Neural cell (in vitro differentiated cells): ENCODE data around the gene ZNF512B. TPM values are rescaled to one million over a fixed set of nuclear protein-coding genes. Genes with fewer than 3 reads are reported as not detected.

Experiments
- H2AFZ ChIP-seq: fragments of 200-600, 300-800 bp; sonication (generic), shearing (Covaris generic); 2 replicates; pipeline ENCODE4 v1.6.0; 2014; ENCODE audit warnings: low read depth, mild to moderate bottlenecking, antibody characterized with exemption, low read length, moderate library complexity
- H3F3A ChIP-seq: fragments of 200-600 bp; shearing (Covaris generic); 2 replicates; pipeline ENCODE4 v1.6.1; 2016; ENCODE audit warnings: mild to moderate bottlenecking, moderate library complexity, mixed read lengths, antibody characterized with exemption, low read length; ENCODE audit not compliant: insufficient read depth, poor library complexity, severe bottlenecking
- H3K27ac ChIP-seq: fragments of 200-600, 300-800 bp; sonication (generic), shearing (Covaris generic); 2 replicates; pipeline ENCODE4 v1.5.1; 2014; ENCODE audit warnings: mild to moderate bottlenecking, low read length, moderate library complexity
- H3K27me3 ChIP-seq: fragments of 300-800, 200-600 bp; sonication (generic), shearing (Covaris generic); 2 replicates; pipeline ENCODE4 v1.6.0; 2014; ENCODE audit warnings: mild to moderate bottlenecking, low read depth, low read length, moderate library complexity; ENCODE audit not compliant: insufficient read depth
- H3K36me3 ChIP-seq: fragments of 300-800, 200-600 bp; sonication (generic), shearing (Covaris generic); 2 replicates; pipeline ENCODE4 v1.5.1; 2014; ENCODE audit warnings: mild to moderate bottlenecking, antibody characterized with exemption, low read length, moderate library complexity; ENCODE audit not compliant: insufficient read depth
- H3K4me2 ChIP-seq: fragments of 300-800, 200-600 bp; sonication (generic), shearing (Covaris generic); 2 replicates; pipeline ENCODE4 v1.6.0; 2014; ENCODE audit warnings: mild to moderate bottlenecking, low read length
- H3K4me3 ChIP-seq: fragments of 300-800, 200-600 bp; sonication (generic), shearing (Covaris generic); 2 replicates; pipeline ENCODE4 v1.5.1; 2014; ENCODE audit warnings: mild to moderate bottlenecking, low read length, moderate library complexity
- H3K79me2 ChIP-seq: fragments of 200-600 bp; shearing (Covaris generic); replicated peaks from 2 replicates; pipeline ENCODE4 v1.6.0; 2014; ENCODE audit warnings: mild to moderate bottlenecking, low read length, moderate library complexity; ENCODE audit not compliant: insufficient read depth
- H3K9ac ChIP-seq: fragments of 300-800, 200-600 bp; sonication (generic), shearing (Covaris generic); 2 replicates; pipeline ENCODE4 v1.6.1; 2016; ENCODE audit warnings: mild to moderate bottlenecking, low read length, mixed read lengths
- H3K9me2 ChIP-seq: fragments of 200-600 bp; shearing (Covaris generic); 2 replicates; pipeline ENCODE4 v1.6.1; 2016; ENCODE audit warnings: mild to moderate bottlenecking, low read length, mixed read lengths; ENCODE audit not compliant: insufficient read depth
- H3K9me3 ChIP-seq: fragments of 200-600, 300-800 bp; sonication (generic), shearing (Covaris generic); 2 replicates; pipeline ENCODE4 v1.6.1; 2016; ENCODE audit warnings: mild to moderate bottlenecking, mixed run types, low read length, moderate library complexity, mixed read lengths
- H4K20me1 ChIP-seq: fragments of 200-600 bp; shearing (Covaris generic); 2 replicates; pipeline ENCODE4 v1.6.1; 2016; ENCODE audit warnings: mild to moderate bottlenecking, mixed run types; ENCODE audit not compliant: insufficient read depth
- EP300 ChIP-seq: fragments of 450-650 bp; conservative IDR thresholded peaks from 2 replicates; pipeline ENCODE4 v1.6.1; 2014; ENCODE audit warnings: antibody characterized with exemption, mild to moderate bottlenecking, moderate library complexity; ENCODE audit not compliant: poor library complexity, severe bottlenecking
- EZH2 ChIP-seq: fragments of 200-600, 300-800 bp; shearing (Covaris generic), sonication (generic); IDR thresholded peaks from 2 replicates; pipeline ENCODE4 v1.6.1; 2014; ENCODE audit warnings: antibody characterized with exemption, low read length, borderline replicate concordance, mild to moderate bottlenecking; ENCODE audit not compliant: insufficient read depth, poor library complexity, severe bottlenecking
- MXI1 ChIP-seq: fragments of 450-650 bp; conservative IDR thresholded peaks from 2 replicates; pipeline ENCODE4 v1.6.1; 2014; ENCODE audit warnings: antibody characterized with exemption, mild to moderate bottlenecking; ENCODE audit not compliant: poor library complexity, severe bottlenecking
- POLR2AphosphoS5 ChIP-seq: IDR thresholded peaks from 2 replicates; pipeline ENCODE4 v1.6.1; 2012
- RAD21 ChIP-seq: fragments of 450-650 bp; conservative IDR thresholded peaks from 2 replicates; pipeline ENCODE4 v1.6.1; 2014; ENCODE audit warnings: antibody characterized with exemption, mild to moderate bottlenecking, moderate library complexity
- SMC3 ChIP-seq: fragments of 450-650 bp; conservative IDR thresholded peaks from 2 replicates; pipeline ENCODE4 v1.6.1; 2014; ENCODE audit warnings: antibody characterized with exemption, mild to moderate bottlenecking, moderate library complexity; ENCODE audit not compliant: poor library complexity
- TAF1 ChIP-seq: IDR thresholded peaks from 2 replicates; pipeline ENCODE4 v1.6.1; 2012; ENCODE audit warnings: low read depth
- polyA plus RNA-seq: library from polyadenylated mRNA; depleted of rRNA; stranded (reverse); fragments of >200 nt; gene quantifications from 2 replicates; pipeline ENCODE4 v1.2.3, GENCODE V29; 2014
- TF ChIP-seq, protein P1 (sequence below): fragments of 450-650 bp; IDR thresholded peaks from 2 replicates; pipeline ENCODE4 v1.5.1; 2014; ENCODE audit warnings: antibody characterized with exemption, mild to moderate bottlenecking, moderate library complexity; ENCODE audit not compliant: poor library complexity, severe bottlenecking
- TF ChIP-seq, protein P2 (sequence below): IDR thresholded peaks from 2 replicates; pipeline ENCODE4 v1.6.1; 2012; ENCODE audit warnings: borderline replicate concordance

ZNF512B gene
- polyA plus RNA-seq, 1 donor from 2014 or later = 25.7 TPM

DNA sequence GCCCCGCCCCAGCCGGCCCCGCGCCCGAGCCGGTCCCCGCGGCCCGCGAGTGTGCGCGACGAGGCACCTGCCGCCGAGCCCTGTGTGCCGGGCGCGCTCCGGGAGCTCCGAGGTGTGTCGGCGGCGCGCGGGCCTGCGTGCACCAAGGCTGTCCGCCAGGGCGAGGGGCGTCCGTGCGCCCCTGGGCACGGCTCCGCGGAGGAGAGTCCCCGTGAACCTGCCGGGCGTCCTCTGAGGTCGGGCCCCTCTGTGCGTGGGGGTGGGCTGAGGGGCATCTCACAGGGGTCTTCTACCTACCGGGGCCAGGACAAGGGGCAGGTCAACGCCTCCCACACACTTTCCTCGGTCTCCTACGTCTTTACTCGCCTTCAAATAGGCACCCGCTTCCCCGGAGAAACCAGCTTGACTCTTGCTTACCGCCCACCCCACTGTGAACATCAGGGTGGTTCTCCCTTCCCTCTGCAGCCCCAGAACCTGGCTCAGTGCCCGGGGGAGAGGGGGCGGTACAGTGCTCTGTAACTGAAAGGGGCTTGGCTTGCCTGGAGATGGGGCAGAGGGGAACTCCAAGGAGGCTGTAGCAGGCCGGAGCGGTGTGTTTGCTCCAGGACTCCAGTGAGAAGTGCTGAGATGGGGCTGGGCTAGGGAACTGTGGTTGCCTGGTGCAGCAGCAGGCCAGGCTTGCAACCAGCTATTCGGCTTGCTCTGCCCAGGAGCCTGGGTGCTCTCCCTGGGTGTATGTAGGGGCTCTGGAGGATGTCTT lies 10.0 kb upstream of the ZNF512B start, which contains the start of gene SAMD10:
Gene SAMD10, minus strand, starts transcription at position 86 of the 760 bp plus-strand sequence. CDS start 175 bp downstream, outside the sequence.
- H3K4me3 ChIP-seq = peak within 1 kb of the TSS; percentile 96
- TF ChIP-seq, protein P1, sequence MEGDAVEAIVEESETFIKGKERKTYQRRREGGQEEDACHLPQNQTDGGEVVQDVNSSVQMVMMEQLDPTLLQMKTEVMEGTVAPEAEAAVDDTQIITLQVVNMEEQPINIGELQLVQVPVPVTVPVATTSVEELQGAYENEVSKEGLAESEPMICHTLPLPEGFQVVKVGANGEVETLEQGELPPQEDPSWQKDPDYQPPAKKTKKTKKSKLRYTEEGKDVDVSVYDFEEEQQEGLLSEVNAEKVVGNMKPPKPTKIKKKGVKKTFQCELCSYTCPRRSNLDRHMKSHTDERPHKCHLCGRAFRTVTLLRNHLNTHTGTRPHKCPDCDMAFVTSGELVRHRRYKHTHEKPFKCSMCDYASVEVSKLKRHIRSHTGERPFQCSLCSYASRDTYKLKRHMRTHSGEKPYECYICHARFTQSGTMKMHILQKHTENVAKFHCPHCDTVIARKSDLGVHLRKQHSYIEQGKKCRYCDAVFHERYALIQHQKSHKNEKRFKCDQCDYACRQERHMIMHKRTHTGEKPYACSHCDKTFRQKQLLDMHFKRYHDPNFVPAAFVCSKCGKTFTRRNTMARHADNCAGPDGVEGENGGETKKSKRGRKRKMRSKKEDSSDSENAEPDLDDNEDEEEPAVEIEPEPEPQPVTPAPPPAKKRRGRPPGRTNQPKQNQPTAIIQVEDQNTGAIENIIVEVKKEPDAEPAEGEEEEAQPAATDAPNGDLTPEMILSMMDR = peak; percentile 38
- TF ChIP-seq EZH2 = no peak
- TF ChIP-seq RAD21 = no peak
- no peak for TF ChIP-seq TAF1
- no peak for TF ChIP-seq SMC3
- TF ChIP-seq, protein P2, sequence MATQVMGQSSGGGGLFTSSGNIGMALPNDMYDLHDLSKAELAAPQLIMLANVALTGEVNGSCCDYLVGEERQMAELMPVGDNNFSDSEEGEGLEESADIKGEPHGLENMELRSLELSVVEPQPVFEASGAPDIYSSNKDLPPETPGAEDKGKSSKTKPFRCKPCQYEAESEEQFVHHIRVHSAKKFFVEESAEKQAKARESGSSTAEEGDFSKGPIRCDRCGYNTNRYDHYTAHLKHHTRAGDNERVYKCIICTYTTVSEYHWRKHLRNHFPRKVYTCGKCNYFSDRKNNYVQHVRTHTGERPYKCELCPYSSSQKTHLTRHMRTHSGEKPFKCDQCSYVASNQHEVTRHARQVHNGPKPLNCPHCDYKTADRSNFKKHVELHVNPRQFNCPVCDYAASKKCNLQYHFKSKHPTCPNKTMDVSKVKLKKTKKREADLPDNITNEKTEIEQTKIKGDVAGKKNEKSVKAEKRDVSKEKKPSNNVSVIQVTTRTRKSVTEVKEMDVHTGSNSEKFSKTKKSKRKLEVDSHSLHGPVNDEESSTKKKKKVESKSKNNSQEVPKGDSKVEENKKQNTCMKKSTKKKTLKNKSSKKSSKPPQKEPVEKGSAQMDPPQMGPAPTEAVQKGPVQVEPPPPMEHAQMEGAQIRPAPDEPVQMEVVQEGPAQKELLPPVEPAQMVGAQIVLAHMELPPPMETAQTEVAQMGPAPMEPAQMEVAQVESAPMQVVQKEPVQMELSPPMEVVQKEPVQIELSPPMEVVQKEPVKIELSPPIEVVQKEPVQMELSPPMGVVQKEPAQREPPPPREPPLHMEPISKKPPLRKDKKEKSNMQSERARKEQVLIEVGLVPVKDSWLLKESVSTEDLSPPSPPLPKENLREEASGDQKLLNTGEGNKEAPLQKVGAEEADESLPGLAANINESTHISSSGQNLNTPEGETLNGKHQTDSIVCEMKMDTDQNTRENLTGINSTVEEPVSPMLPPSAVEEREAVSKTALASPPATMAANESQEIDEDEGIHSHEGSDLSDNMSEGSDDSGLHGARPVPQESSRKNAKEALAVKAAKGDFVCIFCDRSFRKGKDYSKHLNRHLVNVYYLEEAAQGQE = no peak
- TF ChIP-seq POLR2AphosphoS5 = peak; percentile 51
- no peak for TF ChIP-seq EP300
- no peak for TF ChIP-seq MXI1
- peak within 1 kb of the TSS; percentile 65 for H3K27ac ChIP-seq
- peak within 1 kb of the TSS; percentile 69 for H2AFZ ChIP-seq
- no peaks in the 10 kb centered on the region for H3F3A ChIP-seq
- H3K79me2 ChIP-seq = peaks cover 19% of the 10 kb centered on the region
- H3K9me2 ChIP-seq = no peaks in the 10 kb centered on the region
- H3K36me3 ChIP-seq = no peaks in the 10 kb centered on the region
- H4K20me1 ChIP-seq = no peaks in the 10 kb centered on the region
- no peaks in the 10 kb centered on the region for H3K27me3 ChIP-seq
- peak within 1 kb of the TSS; percentile 84 for H3K9ac ChIP-seq
- peak within 1 kb of the TSS; percentile 65 for H3K4me2 ChIP-seq
- H3K9me3 ChIP-seq = no peaks in the 10 kb centered on the region

DNA sequence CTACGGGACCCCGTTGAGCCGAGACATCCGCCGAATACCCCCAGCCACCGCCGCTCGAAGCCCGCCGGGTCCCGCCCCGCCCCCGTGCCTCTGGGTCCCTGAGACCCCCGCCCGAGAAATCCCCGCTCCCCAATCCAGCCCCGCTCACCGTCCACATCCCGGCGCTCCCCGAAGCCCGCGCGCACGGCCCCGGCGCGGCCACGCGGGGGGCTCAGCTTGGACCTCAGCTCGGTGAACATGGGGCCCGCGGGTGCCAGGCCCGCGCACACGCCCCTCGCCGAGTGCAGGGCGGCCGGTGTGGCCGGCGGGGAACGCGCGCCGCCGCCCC lies 9.5 kb upstream of the ZNF512B start:
- Histone ChIP-seq H4K20me1 (no peaks in the 10 kb centered on the region), H3K27ac (peak overlapping the region; percentile 54), H3F3A (no peaks in the 10 kb centered on the region), H3K36me3 (no peaks in the 10 kb centered on the region), H3K9me2 (no peaks in the 10 kb centered on the region), H3K4me3 (peak overlapping the region; percentile 96), H3K9ac (peak overlapping the region; percentile 84), H3K4me2 (peak overlapping the region; percentile 65), H2AFZ (peak overlapping the region; percentile 69), H3K79me2 (peaks cover 19% of the 10 kb centered on the region), H3K9me3 (no peaks in the 10 kb centered on the region), H3K27me3 (no peaks in the 10 kb centered on the region)
- no peak for TF ChIP-seq EP300
- no peak for TF ChIP-seq MXI1
- TF ChIP-seq, protein P1 = no peak
- no peak for TF ChIP-seq EZH2
- TF ChIP-seq TAF1 = no peak
- TF ChIP-seq, protein P2 = no peak
- TF ChIP-seq POLR2AphosphoS5 = no peak
- no peak for TF ChIP-seq SMC3
- no peak for TF ChIP-seq RAD21
